K562 (cell line): ENCODE measurements around the gene IQSEC3.

Experiments
- BRF1 ChIP-seq: IDR thresholded peaks from 3 replicates; pipeline ENCODE4 v1.6.1; 2011; ENCODE audit warnings: borderline replicate concordance, mild to moderate bottlenecking; ENCODE audit not compliant: insufficient read length; ENCODE audit errors: extremely low read depth
- CTCF ChIP-seq, 3 experiments: IDR thresholded peaks in 2 of 3; conservative IDR thresholded peaks in 1 of 3; 2 replicates each; pipeline ENCODE4 v1.5.1; 2011 to 2012; ENCODE audit warnings: low read length in 3 of 3, mild to moderate bottlenecking in 3 of 3, control low read depth in 2 of 3, improper control_type of control experiment in 1 of 3, inconsistent platforms in 1 of 3, low read depth in 1 of 3, mixed read lengths in 1 of 3, moderate library complexity in 1 of 3; ENCODE audit not compliant: insufficient read depth in 2 of 3
- JUN ChIP-seq, 2 experiments: sonication (generic) in 1 of 2; formaldehyde crosslinking in 1 of 2; IDR thresholded peaks; 2 replicates each; pipeline versions ENCODE4 v1.6.1 to v1.8.0; 2012 to 2022; ENCODE audit warnings: borderline replicate concordance in 2 of 2, mild to moderate bottlenecking in 2 of 2, improper control_type of control experiment in 1 of 2, low read depth in 1 of 2, low read length in 1 of 2, missing genetic modification reagents in 1 of 2
- KDM5B ChIP-seq: fragments of 200-600 bp; sonication (generic); IDR thresholded peaks from 2 replicates; pipeline ENCODE4 v1.6.1; 2012; ENCODE audit warnings: low read depth, mild to moderate bottlenecking, moderate library complexity, low read length, control low read depth, inconsistent platforms; ENCODE audit not compliant: insufficient replicate concordance
- POLR2A ChIP-seq: fragments of 450-650 bp; conservative IDR thresholded peaks from 2 replicates; pipeline ENCODE4 v1.6.1; 2016
- RFX1 ChIP-seq: fragments of 450-650 bp; IDR thresholded peaks from 2 replicates; pipeline ENCODE4 v1.6.1; 2016; ENCODE audit warnings: mild to moderate bottlenecking, moderate library complexity
- TARDBP ChIP-seq: fragments of 450-650 bp; IDR thresholded peaks from 2 replicates; pipeline ENCODE4 v1.6.1; 2016
- ZNF551 ChIP-seq: fragments of 250-450 bp; sonication (Bioruptor Pico); IDR thresholded peaks from 2 replicates; pipeline ENCODE4 v1.5.0; 2021; ENCODE audit warnings: mild to moderate bottlenecking, moderate library complexity
- ZNF699 ChIP-seq: fragments of 250-450 bp; sonication (Bioruptor Pico); IDR thresholded peaks from 2 replicates; pipeline ENCODE4 v1.8.0; 2021; ENCODE audit warnings: mild to moderate bottlenecking, moderate library complexity; ENCODE audit not compliant: insufficient replicate concordance
- TF ChIP-seq, protein P1 (sequence below): sonication (generic); IDR thresholded peaks from 2 replicates; pipeline ENCODE4 v1.6.1; 2016

- no peak for TF ChIP-seq TARDBP
- TF ChIP-seq KDM5B: no peak
- no peak for TF ChIP-seq ZNF699 (CRISPR knock-in tag)
- TF ChIP-seq ZNF551 (CRISPR knock-in tag): no peak
- no peak for TF ChIP-seq JUN (IDR thresholded peaks at IDR 0.05; ENCODE audit: borderline replicate concordance, low read depth, low read length)
- TF ChIP-seq JUN (CRISPR knock-in tag; IDR thresholded peaks at IDR 0.05; ENCODE audit: borderline replicate concordance): no peak
- no peak for TF ChIP-seq CTCF (IDR thresholded peaks at IDR 0.05 in 2 of 3, conservative IDR thresholded peaks at IDR 0.05 in 1 of 3; ENCODE audit: insufficient read depth in 2 of 3, low read depth in 1 of 3, low read length in 3 of 3)
- no peak for TF ChIP-seq RFX1
- TF ChIP-seq POLR2A: no peak
- no peak for TF ChIP-seq BRF1
- TF ChIP-seq, protein P1, sequence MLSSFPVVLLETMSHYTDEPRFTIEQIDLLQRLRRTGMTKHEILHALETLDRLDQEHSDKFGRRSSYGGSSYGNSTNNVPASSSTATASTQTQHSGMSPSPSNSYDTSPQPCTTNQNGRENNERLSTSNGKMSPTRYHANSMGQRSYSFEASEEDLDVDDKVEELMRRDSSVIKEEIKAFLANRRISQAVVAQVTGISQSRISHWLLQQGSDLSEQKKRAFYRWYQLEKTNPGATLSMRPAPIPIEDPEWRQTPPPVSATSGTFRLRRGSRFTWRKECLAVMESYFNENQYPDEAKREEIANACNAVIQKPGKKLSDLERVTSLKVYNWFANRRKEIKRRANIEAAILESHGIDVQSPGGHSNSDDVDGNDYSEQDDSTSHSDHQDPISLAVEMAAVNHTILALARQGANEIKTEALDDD: no peak
Measured at GRCh38 chr12:179131-179884, 112.7 kb downstream of the IQSEC3 start.
